GM12878 (cell line): ENCODE data around the gene ZFP3. TPM values are rescaled to one million over a fixed set of nuclear protein-coding genes. Genes with fewer than 3 reads are reported as not detected.
"Not testable (repeated sequence)": the region's sequence is repeated elsewhere in the genome, so short reads cannot be mapped to it uniquely, and the experiment has no call there.

Experiments
- ATAC-seq: fragments of 200-7000 bp; cut with Tn5 transposase; 3 replicates; pipeline ENCODE4 v1.9.1; 2020; ENCODE audit warnings: mild to moderate bottlenecking, moderate library complexity
- BruUV-seq: library from RNA; stranded (reverse); fragments of 400-500 nt; replicated peaks from 2 replicates; lab custom pipeline; 2021; lab: Mats Ljungman, UMichigan
- CTCF ChIA-PET: fragments of 300-600 bp; sonication (Branson Sonifier 250); formaldehyde crosslinking; extraction: SDS; loops from one replicate; lab custom pipeline; 2021; ENCODE audit warnings: inconsistent platforms; lab: Yijun Ruan, JAX
- POLR2A ChIA-PET: fragments of 350-600 bp; formaldehyde crosslinking; extraction: SDS; loops from one replicate; lab custom pipeline; 2021; ENCODE audit warnings: inconsistent platforms; lab: Charles Lee
- RAD21 ChIA-PET: fragments of 300-600 bp; sonication (Branson Sonifier 250); formaldehyde crosslinking; loops from one replicate; lab custom pipeline; 2023; ENCODE audit warnings: antibody characterized with exemption; ENCODE audit not compliant: unreplicated experiment; lab: Charles Lee
- SMC1A ChIA-PET: fragments of 300-600 bp; sonication (Branson Sonifier 250); formaldehyde crosslinking; loops from one replicate; lab custom pipeline; 2023; ENCODE audit not compliant: unreplicated experiment, uncharacterized antibody; lab: Charles Lee
- DNase-seq: peaks from one replicate; pipeline ENCODE4 v3.0.0-alpha.2; 2011; ENCODE audit warnings: low read depth, low spot score
- FAIRE-seq: peaks from 3 replicates; lab custom pipeline; 2011; peaks lifted over from hg19 to GRCh38; lab: Jason Lieb, UNC
- H2AFZ ChIP-seq: 2 replicates; pipeline ENCODE4 v1.6.0; 2011; ENCODE audit warnings: low read depth, low read length, control low read depth; ENCODE audit not compliant: control insufficient read depth
- H3K27ac ChIP-seq: 2 replicates; pipeline ENCODE4 v1.5.1; 2011; ENCODE audit warnings: control low read depth; ENCODE audit not compliant: control insufficient read depth, insufficient read depth
- H3K27me3 ChIP-seq, 2 experiments: replicated peaks in 1 of 2; 2 replicates each; pipeline versions ENCODE4 v1.6.0 to v1.6.1; 2011; ENCODE audit warnings: low read length in 1 of 2; ENCODE audit not compliant: control insufficient read depth in 2 of 2, insufficient read depth in 2 of 2
- H3K36me3 ChIP-seq, 2 experiments: 2 replicates each; pipeline ENCODE4 v1.5.1; 2011; ENCODE audit warnings: low read length in 1 of 2; ENCODE audit not compliant: control insufficient read depth in 2 of 2, insufficient read depth in 2 of 2
- H3K4me1 ChIP-seq: 2 replicates; pipeline ENCODE4 v1.6.1; 2011; ENCODE audit warnings: mild to moderate bottlenecking, low read length, moderate library complexity, mixed read lengths; ENCODE audit not compliant: control insufficient read depth, insufficient read depth
- H3K4me2 ChIP-seq: 2 replicates; pipeline ENCODE4 v1.6.0; 2011; ENCODE audit warnings: control low read depth; ENCODE audit not compliant: control insufficient read depth, insufficient read depth
- H3K4me3 ChIP-seq: fragments of 200-600 bp; sonication (generic); 2 replicates; pipeline ENCODE4 v1.5.1; 2016
- H3K79me2 ChIP-seq: 2 replicates; pipeline ENCODE4 v1.6.0; 2011; ENCODE audit warnings: low read length; ENCODE audit not compliant: control insufficient read depth, insufficient read depth
- H3K9ac ChIP-seq: 2 replicates; pipeline ENCODE4 v1.8.0; 2011; ENCODE audit warnings: low read length, control low read depth, mixed read lengths; ENCODE audit not compliant: control insufficient read depth, insufficient read depth
- H3K9me3 ChIP-seq: replicated peaks from 3 replicates; pipeline ENCODE4 v1.5.1; 2011; ENCODE audit warnings: mild to moderate bottlenecking, low read length; ENCODE audit not compliant: control insufficient read depth, insufficient read depth
- H4K20me1 ChIP-seq: 2 replicates; pipeline ENCODE4 v1.6.0; 2011; ENCODE audit not compliant: control insufficient read depth, insufficient read depth
- ESRRA ChIP-seq: IDR thresholded peaks from 2 replicates; pipeline ENCODE4 v1.6.1; 2012; ENCODE audit warnings: mild to moderate bottlenecking, low read length, improper control_type of control experiment
- MYC ChIP-seq: IDR thresholded peaks from 2 replicates; pipeline ENCODE4 v1.6.1; 2011; ENCODE audit warnings: mild to moderate bottlenecking, low read length, moderate library complexity, inconsistent platforms; ENCODE audit not compliant: insufficient read depth, insufficient replicate concordance, insufficient read length, severe bottlenecking
- RB1 ChIP-seq: fragments of 450-650 bp; formaldehyde crosslinking; IDR thresholded peaks from 2 replicates; pipeline ENCODE4 v1.6.1; 2017; ENCODE audit warnings: mild to moderate bottlenecking, borderline replicate concordance
- WGBS: methylation state at CpG from one replicate; pipeline ENCODE4 v1.1.6; 2016; ENCODE audit warnings: low lambda C conversion rate; ENCODE audit not compliant: insufficient replicate concordance, insufficient coverage; ENCODE audit errors: missing lambda C conversion rate; 5-methylcytosine and 5-hydroxymethylcytosine counted together
- in situ Hi-C: fragments of 300-500 bp; cut with MboI; formaldehyde crosslinking; loops from 9 replicates; pipeline ENCODE4 v1.14.3; 2018; ENCODE audit warnings: mixed read lengths
- intact Hi-C: fragments of 100-400 bp; cut with micrococcal nuclease; formaldehyde crosslinking; loops from one replicate; pipeline ENCODE4 v1.14.2; 2022; ENCODE audit not compliant: unreplicated experiment
- polyA plus RNA-seq, 11 experiments: library from polyadenylated mRNA; depleted of rRNA in 4 of 11; unstranded in 6 of 11; stranded (reverse) in 5 of 11; fragments of >200 nt; fragmentation: Nextera tagmentation in 4 of 11; fragmentation: Illumina TruSeq in 1 of 11; extraction: Ambion mirVana in 4 of 11; extraction: Trizol in 1 of 11; gene quantifications; 1 replicate in 1 of 11; 2 replicates in 10 of 11; pipeline versions ENCODE4 v1.2.1 to v1.2.3, GENCODE V29; 2011 to 2016; ENCODE audit warnings: inconsistent platforms in 2 of 11, missing spikeins in 2 of 11, low read depth in 1 of 11
- total RNA-seq, 4 experiments: library from RNA; depleted of rRNA in 3 of 4; stranded (reverse); fragments of >200 nt in 3 of 4; fragmentation: Illumina TruSeq in 1 of 4; extraction: Trizol in 1 of 4; gene quantifications; 2 replicates each; pipeline versions ENCODE4 v1.2.1 to v1.2.3, GENCODE V29; 2013 to 2021
- TF ChIP-seq, protein P1 (sequence below): fragments of 150-350 bp; IDR thresholded peaks from 2 replicates; pipeline ENCODE4 v1.6.1; 2014; ENCODE audit warnings: mild to moderate bottlenecking, low read depth, low read length
- TF ChIP-seq, protein P2 (sequence below): fragments of 450-650 bp; IDR thresholded peaks from 2 replicates; pipeline ENCODE4 v1.6.1; 2016; ENCODE audit warnings: mild to moderate bottlenecking, moderate library complexity, borderline replicate concordance

ZFP3 gene
- total and polyA plus RNA-seq, 10 of the 15 experiments (the other 5 are each of a cell fraction or from before 2014, with no cell fraction given) = 0.37 to 4.1 (median 1.6) TPM

DNA sequence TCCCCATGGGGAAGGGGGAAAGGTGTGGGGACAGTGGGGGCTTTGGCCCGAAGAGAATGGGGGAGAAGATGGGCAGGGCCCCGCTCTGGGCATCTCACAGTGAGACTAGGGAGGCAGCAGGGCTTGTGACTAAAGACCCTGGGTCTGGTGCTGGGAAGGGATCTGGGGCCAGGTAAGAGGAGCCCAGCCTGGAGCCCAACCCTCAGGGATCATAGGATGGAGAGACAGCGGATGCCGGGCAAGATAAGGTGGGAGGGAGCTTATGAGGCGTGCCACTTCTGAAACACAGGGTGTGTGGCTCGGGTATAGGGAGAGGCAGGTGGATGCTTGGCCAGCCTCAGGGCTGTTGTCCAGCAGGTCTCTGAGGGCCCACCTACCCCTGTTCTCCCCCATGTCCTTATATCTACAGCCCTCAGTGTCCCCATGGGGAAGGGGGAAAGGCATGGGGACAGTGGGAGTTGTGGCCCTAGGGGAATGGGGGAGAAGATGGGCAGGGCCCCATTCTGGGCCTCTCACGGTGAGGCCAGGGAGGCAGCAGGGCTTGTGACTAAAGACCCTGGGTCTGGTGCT lies 53.0 kb downstream of the ZFP3 start (continued):
- TF ChIP-seq, protein P1, sequence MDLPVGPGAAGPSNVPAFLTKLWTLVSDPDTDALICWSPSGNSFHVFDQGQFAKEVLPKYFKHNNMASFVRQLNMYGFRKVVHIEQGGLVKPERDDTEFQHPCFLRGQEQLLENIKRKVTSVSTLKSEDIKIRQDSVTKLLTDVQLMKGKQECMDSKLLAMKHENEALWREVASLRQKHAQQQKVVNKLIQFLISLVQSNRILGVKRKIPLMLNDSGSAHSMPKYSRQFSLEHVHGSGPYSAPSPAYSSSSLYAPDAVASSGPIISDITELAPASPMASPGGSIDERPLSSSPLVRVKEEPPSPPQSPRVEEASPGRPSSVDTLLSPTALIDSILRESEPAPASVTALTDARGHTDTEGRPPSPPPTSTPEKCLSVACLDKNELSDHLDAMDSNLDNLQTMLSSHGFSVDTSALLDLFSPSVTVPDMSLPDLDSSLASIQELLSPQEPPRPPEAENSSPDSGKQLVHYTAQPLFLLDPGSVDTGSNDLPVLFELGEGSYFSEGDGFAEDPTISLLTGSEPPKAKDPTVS = no peak
- TF ChIP-seq, protein P2, sequence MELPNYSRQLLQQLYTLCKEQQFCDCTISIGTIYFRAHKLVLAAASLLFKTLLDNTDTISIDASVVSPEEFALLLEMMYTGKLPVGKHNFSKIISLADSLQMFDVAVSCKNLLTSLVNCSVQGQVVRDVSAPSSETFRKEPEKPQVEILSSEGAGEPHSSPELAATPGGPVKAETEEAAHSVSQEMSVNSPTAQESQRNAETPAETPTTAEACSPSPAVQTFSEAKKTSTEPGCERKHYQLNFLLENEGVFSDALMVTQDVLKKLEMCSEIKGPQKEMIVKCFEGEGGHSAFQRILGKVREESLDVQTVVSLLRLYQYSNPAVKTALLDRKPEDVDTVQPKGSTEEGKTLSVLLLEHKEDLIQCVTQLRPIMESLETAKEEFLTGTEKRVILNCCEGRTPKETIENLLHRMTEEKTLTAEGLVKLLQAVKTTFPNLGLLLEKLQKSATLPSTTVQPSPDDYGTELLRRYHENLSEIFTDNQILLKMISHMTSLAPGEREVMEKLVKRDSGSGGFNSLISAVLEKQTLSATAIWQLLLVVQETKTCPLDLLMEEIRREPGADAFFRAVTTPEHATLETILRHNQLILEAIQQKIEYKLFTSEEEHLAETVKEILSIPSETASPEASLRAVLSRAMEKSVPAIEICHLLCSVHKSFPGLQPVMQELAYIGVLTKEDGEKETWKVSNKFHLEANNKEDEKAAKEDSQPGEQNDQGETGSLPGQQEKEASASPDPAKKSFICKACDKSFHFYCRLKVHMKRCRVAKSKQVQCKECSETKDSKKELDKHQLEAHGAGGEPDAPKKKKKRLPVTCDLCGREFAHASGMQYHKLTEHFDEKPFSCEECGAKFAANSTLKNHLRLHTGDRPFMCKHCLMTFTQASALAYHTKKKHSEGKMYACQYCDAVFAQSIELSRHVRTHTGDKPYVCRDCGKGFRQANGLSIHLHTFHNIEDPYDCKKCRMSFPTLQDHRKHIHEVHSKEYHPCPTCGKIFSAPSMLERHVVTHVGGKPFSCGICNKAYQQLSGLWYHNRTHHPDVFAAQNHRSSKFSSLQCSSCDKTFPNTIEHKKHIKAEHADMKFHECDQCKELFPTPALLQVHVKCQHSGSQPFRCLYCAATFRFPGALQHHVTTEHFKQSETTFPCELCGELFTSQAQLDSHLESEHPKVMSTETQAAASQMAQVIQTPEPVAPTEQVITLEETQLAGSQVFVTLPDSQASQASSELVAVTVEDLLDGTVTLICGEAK = no peak
- TF ChIP-seq ESRRA (no peak), RB1 (no peak), MYC (no peak)

DNA sequence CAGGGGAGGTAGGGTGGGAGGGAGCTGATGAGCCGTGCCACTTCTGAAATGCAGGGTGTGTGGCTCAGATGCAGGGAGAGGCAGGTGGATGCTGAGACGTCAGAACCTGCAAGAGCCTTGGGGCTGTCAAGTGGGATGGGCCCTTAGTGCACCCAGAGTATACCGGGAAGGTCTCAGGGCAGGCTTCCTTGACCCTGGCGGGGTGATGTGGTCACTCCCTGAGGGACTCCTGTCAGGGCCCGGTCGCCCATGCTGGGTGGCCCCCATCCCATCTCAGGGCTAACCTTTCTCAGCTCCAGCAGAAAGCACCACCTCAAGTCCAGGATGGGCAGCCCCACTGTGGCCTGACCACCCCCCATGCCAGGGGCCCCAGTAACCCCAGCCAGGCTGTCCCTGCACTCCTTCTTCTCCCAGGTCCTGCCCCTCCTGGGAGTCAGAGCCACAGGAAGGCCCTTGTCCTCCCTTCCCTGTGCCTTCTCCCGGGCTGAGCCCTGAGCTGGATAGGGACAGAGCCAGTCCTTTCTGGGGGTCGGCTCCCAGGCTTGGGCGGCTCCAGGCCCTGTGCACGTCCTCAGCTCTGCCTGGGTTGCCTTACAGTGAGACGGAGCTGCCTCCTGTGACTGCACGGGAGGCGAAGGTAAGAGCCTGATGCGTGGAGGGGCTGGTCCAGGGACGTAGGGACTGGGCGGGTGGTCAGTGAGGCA lies 53.7 kb downstream of the ZFP3 start:
- FAIRE-seq, H3K27ac ChIP-seq, in situ Hi-C loops, ATAC-seq, H3K9ac ChIP-seq, SMC1A ChIA-PET, H3K79me2 ChIP-seq, DNase-seq, H3K9me3 ChIP-seq, POLR2A ChIA-PET, H2AFZ ChIP-seq, H3K27me3 ChIP-seq, H3K4me2 ChIP-seq, BruUV-seq, H3K4me3 ChIP-seq, H4K20me1 ChIP-seq, CTCF ChIA-PET, H3K36me3 ChIP-seq, H3K4me1 ChIP-seq, intact Hi-C loops, RAD21 ChIA-PET: not testable (repeated sequence)
- WGBS = 43% methylated on average over 16 of the region's 16 CpGs

- CTCF ChIA-PET, H3K4me2 ChIP-seq, RAD21 ChIA-PET, H3K9ac ChIP-seq, H3K36me3 ChIP-seq, H3K79me2 ChIP-seq, FAIRE-seq, DNase-seq, H2AFZ ChIP-seq, ATAC-seq, in situ Hi-C loops, H3K4me3 ChIP-seq, H4K20me1 ChIP-seq, POLR2A ChIA-PET, intact Hi-C loops, H3K27me3 ChIP-seq, H3K9me3 ChIP-seq, H3K4me1 ChIP-seq, BruUV-seq, H3K27ac ChIP-seq: not testable (repeated sequence)
- SMC1A ChIA-PET = interaction anchor here (0.8 kb wide), 1 partner anchor 19 kb away, joined by 3 read pairs; no protein-coding TSS in a partner anchor
- 62% methylated on average over 15 of the region's 15 CpGs for WGBS
Measured at GRCh38 chr17:5132503-5133225, 54.4 kb downstream of the ZFP3 start.
